Left lung (tissue), 10 donors: ENCODE results near the gene MCM7. TPM values are rescaled to one million over a fixed set of nuclear protein-coding genes. Genes with fewer than 3 reads are reported as not detected.

Experiments used
- ATAC-seq: fragments of 200-7000 bp; cut with Tn5 transposase; one replicate; pipeline ENCODE4 v1.9.1; 2020; ENCODE audit warnings: moderate library complexity
- DNase-seq, 4 donors: peaks; one replicate each; pipeline ENCODE4 v3.0.0-alpha.2; 2013 to 2020
- H3K27ac ChIP-seq, 2 donors: fragments of 200-600 bp; sonication (generic) in 1 of 2; one replicate each; pipeline versions ENCODE4 v1.5.0 to v1.8.0; 2020 to 2021
- H3K27me3 ChIP-seq, 2 donors: fragments of 200-600 bp; sonication (generic) in 1 of 2; one replicate each; pipeline versions ENCODE4 v1.5.0 to v1.8.0; 2020 to 2021
- H3K36me3 ChIP-seq, 2 donors: fragments of 200-600 bp; sonication (generic) in 1 of 2; one replicate each; pipeline versions ENCODE4 v1.5.0 to v1.8.0; 2020 to 2021
- H3K4me1 ChIP-seq, 2 donors: fragments of 200-600 bp; one replicate each; pipeline ENCODE4 v1.8.0; 2021
- H3K4me3 ChIP-seq, 2 donors: fragments of 200-600 bp; sonication (generic) in 1 of 2; one replicate each; pipeline versions ENCODE4 v1.5.0 to v1.8.0; 2020 to 2021; ENCODE audit warnings: mild to moderate bottlenecking in 1 of 2
- H3K9me3 ChIP-seq, 2 donors: fragments of 200-600 bp; sonication (generic) in 1 of 2; one replicate each; pipeline versions ENCODE4 v1.5.0 to v1.8.0; 2020 to 2021
- intact Hi-C, 2 donors: fragments of 100-400 bp; cut with DNase I; formaldehyde crosslinking; loops; one replicate each; pipeline versions ENCODE4 v1.11.2 to v1.14.2; 2022
- polyA plus RNA-seq, 6 donors: library from polyadenylated mRNA; unstranded; fragments of 120-200 nt; gene quantifications; one replicate each; pipeline ENCODE4 v1.2.1, GENCODE V29; 2013; ENCODE audit not compliant: insufficient read length in 6 of 6
- total RNA-seq, 2 donors: library from RNA; stranded (reverse); fragmentation: NEBNext Ultra II Directional; extraction: Animal tissue kit (Norgen Biotek cat#: 25700); gene quantifications; one replicate each; pipeline ENCODE4 v1.2.1, GENCODE V29; 2021
- TF ChIP-seq, protein P1 (sequence below), 2 donors: fragments of 200-600 bp; sonication (generic) in 1 of 2; IDR thresholded peaks; one replicate each; pipeline versions ENCODE4 v1.5.0 to v1.8.0; 2021; ENCODE audit warnings: antibody characterized with exemption in 2 of 2
- donor health status: DM: no; HTN: yes; CAD: no.
- donor health status: DM: no; HTN: no; CAD: no.

Gene MCM7
- total and polyA plus RNA-seq, 8 donors: 53.7 to 152 (median 137) TPM

DNA sequence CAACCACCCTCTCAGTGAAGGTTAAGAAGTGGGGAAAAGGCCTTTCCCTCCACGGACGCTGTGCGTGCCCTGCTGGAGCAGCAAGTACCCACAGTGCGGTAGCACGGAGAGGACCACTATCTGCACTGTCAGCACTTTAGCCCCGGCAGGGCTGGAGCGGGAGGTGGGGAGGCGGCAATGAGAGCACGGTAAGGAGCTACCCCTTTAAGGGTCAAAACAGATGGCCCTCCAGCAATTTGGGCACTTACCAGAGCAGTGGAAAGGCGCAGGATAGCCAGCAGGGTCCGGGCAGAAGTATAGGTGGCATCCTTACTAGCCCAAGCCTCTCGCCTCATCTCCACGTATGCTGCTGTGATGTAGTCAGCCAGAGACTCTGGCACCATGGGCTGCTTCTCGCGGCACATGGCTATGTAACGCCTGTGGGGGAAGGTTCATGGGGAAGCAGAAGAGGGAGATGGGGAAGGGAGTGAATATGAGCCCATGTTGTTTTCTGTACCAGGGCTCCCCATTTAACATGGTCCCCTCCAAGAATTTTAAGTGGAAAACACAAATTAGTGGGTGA lies 7.2 kb downstream of the MCM7 start:
- Histone ChIP-seq H3K4me1 (peaks cover 6 to 31% of the 10 kb centered on the region in 2 donors), H3K36me3 (peaks cover 11 to 88% of the 10 kb centered on the region in 2 donors), H3K9me3 (no peaks in the 10 kb centered on the region), H3K4me3 (no peak overlapping the region), H3K27me3 (no peaks in the 10 kb centered on the region), H3K27ac (no peak overlapping the region)
- intact Hi-C loops: no loop called here
- TF ChIP-seq, protein P1, sequence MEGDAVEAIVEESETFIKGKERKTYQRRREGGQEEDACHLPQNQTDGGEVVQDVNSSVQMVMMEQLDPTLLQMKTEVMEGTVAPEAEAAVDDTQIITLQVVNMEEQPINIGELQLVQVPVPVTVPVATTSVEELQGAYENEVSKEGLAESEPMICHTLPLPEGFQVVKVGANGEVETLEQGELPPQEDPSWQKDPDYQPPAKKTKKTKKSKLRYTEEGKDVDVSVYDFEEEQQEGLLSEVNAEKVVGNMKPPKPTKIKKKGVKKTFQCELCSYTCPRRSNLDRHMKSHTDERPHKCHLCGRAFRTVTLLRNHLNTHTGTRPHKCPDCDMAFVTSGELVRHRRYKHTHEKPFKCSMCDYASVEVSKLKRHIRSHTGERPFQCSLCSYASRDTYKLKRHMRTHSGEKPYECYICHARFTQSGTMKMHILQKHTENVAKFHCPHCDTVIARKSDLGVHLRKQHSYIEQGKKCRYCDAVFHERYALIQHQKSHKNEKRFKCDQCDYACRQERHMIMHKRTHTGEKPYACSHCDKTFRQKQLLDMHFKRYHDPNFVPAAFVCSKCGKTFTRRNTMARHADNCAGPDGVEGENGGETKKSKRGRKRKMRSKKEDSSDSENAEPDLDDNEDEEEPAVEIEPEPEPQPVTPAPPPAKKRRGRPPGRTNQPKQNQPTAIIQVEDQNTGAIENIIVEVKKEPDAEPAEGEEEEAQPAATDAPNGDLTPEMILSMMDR (IDR thresholded peaks at IDR 0.05): no peak
- ATAC-seq (no peak), DNase-seq (no peak)

DNA sequence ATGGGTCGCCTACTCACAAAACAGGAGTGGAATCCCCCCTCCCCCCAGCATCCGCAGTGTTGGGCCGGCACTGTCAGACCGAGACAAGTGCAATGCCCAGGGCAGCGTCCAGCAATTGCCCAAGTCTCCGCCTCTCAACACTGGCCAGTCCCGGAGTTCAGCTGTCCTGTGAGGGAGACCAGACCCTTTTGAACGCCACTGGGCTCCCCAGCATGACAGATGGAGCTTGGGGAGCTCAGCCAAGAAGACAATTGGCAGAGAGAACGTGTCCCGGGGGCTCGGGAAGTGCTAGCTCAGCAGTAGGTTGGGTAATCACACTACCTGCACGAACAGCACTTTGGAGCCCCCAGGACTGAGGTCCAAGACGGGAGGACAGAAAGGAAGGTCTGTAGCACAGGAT lies 7.7 kb downstream of the MCM7 start:
- Histone ChIP-seq H3K4me1 (peaks cover under 1 to 33% of the 10 kb centered on the region in 2 donors), H3K9me3 (no peaks in the 10 kb centered on the region), H3K27ac (no peak overlapping the region), H3K27me3 (no peaks in the 10 kb centered on the region), H3K4me3 (no peak overlapping the region), H3K36me3 (peaks cover 11 to 83% of the 10 kb centered on the region in 2 donors)
- TF ChIP-seq, protein P1 (IDR thresholded peaks at IDR 0.05): no peak
- DNase-seq (no peak), ATAC-seq (no peak)
- intact Hi-C loops: no loop called here

- DNase-seq: no peak
- H3K9me3 ChIP-seq: no peaks in the 10 kb centered on the region
- TF ChIP-seq, protein P1 (IDR thresholded peaks at IDR 0.05): no peak
- no peaks in the 10 kb centered on the region for H3K27me3 ChIP-seq
- no peak overlapping the region for H3K27ac ChIP-seq
- peaks cover 11 to 78% of the 10 kb centered on the region in 2 donors for H3K36me3 ChIP-seq
- intact Hi-C loops: no loop called here
- peaks cover 0 to 34% of the 10 kb centered on the region in 2 donors for H3K4me1 ChIP-seq
- no peak overlapping the region for H3K4me3 ChIP-seq
- no peak for ATAC-seq
These were observed 8.1 kb downstream of the MCM7 start for GRCh38 chr7:100093054-100093453.

- H3K4me1 ChIP-seq: peaks cover 0 to 32% of the 10 kb centered on the region in 2 donors
- H3K9me3 ChIP-seq: no peaks in the 10 kb centered on the region
- no peak overlapping the region for H3K27ac ChIP-seq
- peaks cover 11 to 64% of the 10 kb centered on the region in 2 donors for H3K36me3 ChIP-seq
- no peak for ATAC-seq
- no peaks in the 10 kb centered on the region for H3K27me3 ChIP-seq
- TF ChIP-seq, protein P1 (IDR thresholded peaks at IDR 0.05): no peak
- intact Hi-C loops: no loop called here
- DNase-seq: no peak
- no peak overlapping the region for H3K4me3 ChIP-seq
These were observed 9.6 kb downstream of the MCM7 start for GRCh38 chr7:100091411-100092181.
